NCI-H82 treated with DMSO at 0.1 percent for 48 hours (cell line): Measurements from ENCODE around the gene ADIPOR2.

Experiments
- DNase-seq: peaks from one replicate; lab custom pipeline; 2025; ENCODE audit not compliant: unreplicated experiment; lab: John Stamatoyannopoulos, UW

ADIPOR2 gene

GRCh38 chr12:1797011-1797901, 106.4 kb downstream of the ADIPOR2 start:
- no peak for DNase-seq

DNA sequence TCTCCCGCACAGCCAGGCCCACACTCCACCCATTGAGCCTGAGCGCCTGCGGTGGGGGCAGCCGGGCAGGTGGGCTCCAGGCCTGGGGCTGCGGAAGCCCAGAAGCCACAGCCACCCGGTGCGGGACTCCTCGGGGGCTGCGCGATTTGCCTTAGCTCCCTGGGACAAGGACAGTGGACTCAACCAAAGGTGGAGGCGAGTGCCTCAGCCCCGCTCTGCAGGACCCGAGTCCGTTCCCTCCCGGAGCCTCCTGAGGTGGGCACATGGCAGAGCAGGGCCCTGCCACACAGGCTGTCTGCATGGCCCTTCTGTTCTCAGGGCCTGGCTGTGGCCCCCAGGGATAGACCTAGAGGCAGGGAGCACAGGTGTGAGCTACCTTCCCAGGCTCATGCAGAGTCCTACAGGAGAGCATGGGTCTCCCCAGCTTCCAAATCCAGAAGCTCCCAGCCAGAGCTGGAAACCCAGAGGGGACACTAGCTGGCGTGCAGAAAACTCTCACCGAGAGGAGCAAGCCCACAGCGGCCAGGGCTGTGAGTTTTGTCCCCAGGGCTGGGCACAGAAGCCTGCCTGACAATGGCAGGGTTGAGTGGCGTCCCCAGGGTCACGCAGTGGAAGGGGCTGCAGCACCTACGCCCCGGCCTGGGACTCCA, 107.2 kb downstream of the ADIPOR2 start:
- DNase-seq: no peak

- no peak for DNase-seq
Measured at GRCh38 chr12:1798641-1799020, 107.8 kb downstream of the ADIPOR2 start.

DNA sequence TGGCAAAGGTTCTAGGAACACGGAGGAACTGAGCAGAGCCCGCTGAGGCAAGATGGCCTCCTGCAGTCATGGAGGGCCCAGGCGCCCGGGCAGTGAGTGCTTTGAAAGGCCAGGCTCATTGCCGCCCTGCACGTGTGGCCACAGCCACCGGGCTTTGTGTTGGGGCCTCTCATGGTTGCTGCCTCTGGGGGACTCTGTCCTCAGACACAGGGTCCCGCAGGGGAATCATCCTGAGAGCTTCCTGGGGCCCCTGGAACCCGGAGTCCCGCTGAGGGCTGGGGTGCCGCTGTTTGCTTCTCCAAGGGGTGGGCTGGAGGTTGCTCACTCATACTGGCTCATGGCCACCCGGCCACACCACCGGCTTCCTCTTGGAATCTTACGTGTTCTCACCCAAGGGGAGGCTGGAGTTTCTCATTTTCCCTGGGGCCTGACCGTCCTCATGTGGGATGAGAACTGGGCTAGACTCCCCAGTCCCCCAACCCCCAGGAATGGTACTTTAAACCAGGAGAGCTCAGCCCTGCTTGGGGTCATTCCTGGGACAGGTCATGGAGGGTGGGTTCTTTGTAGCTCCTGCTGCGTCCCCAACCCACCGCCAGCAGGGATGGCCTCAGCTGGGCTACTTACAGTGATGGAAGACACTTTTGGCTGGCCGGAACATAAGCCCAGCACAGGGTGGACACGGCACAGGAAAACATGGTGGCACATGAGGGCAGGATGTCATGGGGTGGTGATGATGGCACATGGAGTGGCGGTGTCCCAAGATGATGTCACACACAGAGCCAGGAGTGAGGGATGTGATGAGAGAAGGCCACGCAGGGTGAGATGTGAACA, 108.4 kb downstream of the ADIPOR2 start:
- DNase-seq: no peak

DNA sequence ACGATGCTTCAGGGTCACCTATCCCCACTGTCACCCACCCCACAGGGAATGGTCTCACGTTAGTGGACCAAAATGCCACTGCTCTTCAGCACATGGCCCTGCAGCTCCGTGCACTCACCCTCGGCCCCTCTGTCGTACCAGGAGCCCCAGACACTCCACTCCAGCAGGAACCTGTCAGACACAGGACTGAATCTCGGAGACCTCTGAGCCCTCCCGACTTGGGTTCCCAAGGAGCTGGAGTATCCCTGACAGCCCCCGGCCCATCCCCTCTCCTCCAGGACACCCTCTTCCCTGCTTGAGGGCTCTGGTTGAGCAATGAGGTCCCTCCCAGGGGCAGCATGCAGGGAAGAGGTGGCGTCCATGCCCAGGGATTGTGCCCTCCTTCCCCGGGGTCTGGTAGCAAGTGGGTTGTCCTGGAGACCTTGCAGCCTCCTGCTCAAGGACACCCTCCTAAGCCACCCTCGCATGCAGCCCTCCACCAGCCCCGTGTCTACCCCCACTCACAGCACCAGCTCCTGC, 109.1 kb downstream of the ADIPOR2 start:
- no peak for DNase-seq

GRCh38 chr12:1800401-1801302, 109.8 kb downstream of the ADIPOR2 start:
- peak; percentile 13 for DNase-seq

- no peak for DNase-seq
Measured at GRCh38 chr12:1801303-1801975, 110.6 kb downstream of the ADIPOR2 start.

GRCh38 chr12:1803736-1804135, 112.9 kb downstream of the ADIPOR2 start:
- DNase-seq: no peak

GRCh38 chr12:1804545-1805332, 113.9 kb downstream of the ADIPOR2 start:
- DNase-seq: peak; percentile 73

GRCh38 chr12:1805441-1806081, 114.7 kb downstream of the ADIPOR2 start:
- no peak for DNase-seq

GRCh38 chr12:1806301-1807086, 115.6 kb downstream of the ADIPOR2 start:
- no peak for DNase-seq

GRCh38 chr12:1807087-1807860, 116.4 kb downstream of the ADIPOR2 start:
- no peak for DNase-seq

- DNase-seq: no peak
Measured at GRCh38 chr12:1808036-1808797, 117.3 kb downstream of the ADIPOR2 start.

DNA sequence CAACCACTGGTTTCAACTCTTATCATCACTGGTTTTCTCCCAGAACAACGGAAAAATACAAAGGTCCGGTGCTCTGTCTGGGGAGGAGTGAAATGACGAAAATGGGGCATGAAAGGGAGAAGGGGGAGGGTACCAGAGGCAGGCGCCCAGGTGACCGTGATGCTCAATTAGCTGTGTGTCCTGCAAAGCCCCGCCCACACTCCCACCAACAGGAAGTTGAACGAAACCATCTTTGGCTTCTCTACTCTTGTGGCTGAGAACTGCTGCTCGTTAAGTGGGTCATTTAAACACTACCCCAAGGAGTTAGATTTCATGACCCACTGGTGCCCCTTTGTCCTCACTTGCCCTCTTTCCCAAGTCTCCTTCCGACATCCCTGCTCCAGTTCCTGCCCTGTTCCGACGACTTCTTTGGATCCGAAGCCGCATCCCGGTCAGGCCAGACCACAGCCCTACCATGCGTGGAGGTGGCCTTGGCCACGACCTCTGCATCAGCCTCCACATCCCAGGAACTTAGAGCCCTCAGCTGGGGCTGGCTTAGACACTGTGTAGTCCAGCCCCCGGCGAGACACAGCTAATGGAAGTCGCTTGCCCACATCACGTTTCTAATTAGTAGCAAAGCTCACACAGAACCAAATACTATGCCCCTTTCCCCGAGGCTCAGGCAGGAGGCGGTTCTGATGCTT, 118.1 kb downstream of the ADIPOR2 start:
- no peak for DNase-seq

DNA sequence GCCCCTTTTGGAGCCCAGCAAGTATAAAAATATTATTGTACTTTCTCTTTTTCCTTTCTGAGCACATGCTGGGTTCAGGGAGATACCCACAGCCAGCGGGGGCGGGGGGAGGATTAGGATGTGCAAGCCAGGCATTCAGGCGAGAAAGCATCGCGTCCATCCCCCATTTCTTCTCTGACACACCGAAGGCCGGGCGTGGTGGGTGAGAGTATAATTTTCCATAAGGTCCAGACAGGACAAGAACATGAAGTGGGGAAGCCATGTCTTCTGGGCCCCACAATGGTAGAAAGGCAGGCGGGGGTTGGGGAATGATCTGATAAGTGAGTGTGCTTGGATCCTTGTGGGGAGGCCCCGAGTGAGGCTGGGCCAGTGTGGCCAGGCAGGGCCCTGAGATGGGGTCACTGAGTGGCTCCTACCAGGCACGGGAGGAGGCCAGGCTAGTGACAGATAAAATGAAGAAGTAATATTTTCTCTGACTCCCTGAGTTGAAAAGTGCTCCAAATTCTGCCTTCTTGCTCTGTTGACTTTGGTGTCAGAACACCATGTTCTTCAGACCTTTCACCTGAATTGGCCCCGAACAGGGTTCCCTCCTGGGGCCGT, 118.8 kb downstream of the ADIPOR2 start:
- no peak for DNase-seq
